Activated naive CD4-positive, alpha-beta T cell treated with anti-CD3 and anti-CD28 coated beads, Interleukin-2, amount 50 U/mL, for 24 hours (primary cell): ENCODE results near the gene PSORS1C2.
A peak's percentile ranks its signal among the peaks of the same experiment; 100 is the strongest.
"Not testable (repeated sequence)": the region's sequence is repeated elsewhere in the genome, so short reads cannot be mapped to it uniquely, and the experiment has no call there.

Experiments
- H3K27ac Mint-ChIP-seq: one replicate; pipeline ENCODE4 v1.8.0; 2021; ENCODE audit warnings: mild to moderate bottlenecking, mixed read lengths
- H3K27me3 Mint-ChIP-seq: one replicate; pipeline ENCODE4 v1.8.0; 2021; ENCODE audit warnings: mixed read lengths
- H3K36me3 Mint-ChIP-seq: one replicate; pipeline ENCODE4 v1.8.0; 2021; ENCODE audit warnings: mixed read lengths
- H3K4me1 Mint-ChIP-seq: one replicate; pipeline ENCODE4 v1.8.0; 2021; ENCODE audit warnings: mixed read lengths
- H3K4me3 Mint-ChIP-seq: one replicate; pipeline ENCODE4 v1.8.0; 2021; ENCODE audit warnings: mild to moderate bottlenecking, mixed read lengths
- H3K9me3 Mint-ChIP-seq: one replicate; pipeline ENCODE4 v1.8.0; 2021; ENCODE audit warnings: mixed read lengths

The PSORS1C2 gene

GRCh38 chr6:31138982-31139381, at the start of gene PSORS1C2:
PSORS1C2 (minus strand) TSS chr6:31139066; CDS start chr6:31139026, 40 bp downstream.
- H3K4me3 Mint-ChIP-seq, result no peak within 1 kb of the TSS
- no peaks in the 10 kb centered on the region for H3K27me3 Mint-ChIP-seq
- H3K36me3 Mint-ChIP-seq, result peaks cover 3% of the 10 kb centered on the region
- no peaks in the 10 kb centered on the region for H3K9me3 Mint-ChIP-seq
- peaks cover 9% of the 10 kb centered on the region for H3K4me1 Mint-ChIP-seq
- no peak within 1 kb of the TSS for H3K27ac Mint-ChIP-seq

- H3K4me3 Mint-ChIP-seq, result no peak overlapping the region
- no peaks in the 10 kb centered on the region for H3K27me3 Mint-ChIP-seq
- no peak overlapping the region for H3K27ac Mint-ChIP-seq
- no peaks in the 10 kb centered on the region for H3K36me3 Mint-ChIP-seq
- no peaks in the 10 kb centered on the region for H3K4me1 Mint-ChIP-seq
- H3K9me3 Mint-ChIP-seq, result no peaks in the 10 kb centered on the region
These were observed 48.9 kb upstream of the PSORS1C2 start for GRCh38 chr6:31187780-31188194.

- H3K9me3 Mint-ChIP-seq, result no peaks in the 10 kb centered on the region
- no peak overlapping the region for H3K4me3 Mint-ChIP-seq
- no peaks in the 10 kb centered on the region for H3K4me1 Mint-ChIP-seq
- no peak overlapping the region for H3K27ac Mint-ChIP-seq
- no peaks in the 10 kb centered on the region for H3K27me3 Mint-ChIP-seq
- H3K36me3 Mint-ChIP-seq, result no peaks in the 10 kb centered on the region
These were observed 47.3 kb upstream of the PSORS1C2 start for GRCh38 chr6:31186052-31186734.

GRCh38 chr6:31185695-31186051, 46.8 kb upstream of the PSORS1C2 start:
- H3K4me3 Mint-ChIP-seq, H3K4me1 Mint-ChIP-seq: not testable (repeated sequence)

GRCh38 chr6:31183859-31184258, 45.0 kb upstream of the PSORS1C2 start:
- H3K36me3 Mint-ChIP-seq, H3K27me3 Mint-ChIP-seq, H3K9me3 Mint-ChIP-seq, H3K27ac Mint-ChIP-seq, H3K4me3 Mint-ChIP-seq: not testable (repeated sequence)
- H3K4me1 Mint-ChIP-seq, result peaks cover 10% of the 10 kb centered on the region

More at GRCh38 chr6:31185695-31186051, 46.8 kb upstream of the PSORS1C2 start:
- H3K9me3 Mint-ChIP-seq, H3K27ac Mint-ChIP-seq, H3K36me3 Mint-ChIP-seq, H3K27me3 Mint-ChIP-seq: not testable (repeated sequence)

GRCh38 chr6:31183287-31183686, 44.4 kb upstream of the PSORS1C2 start:
- H3K27ac Mint-ChIP-seq, H3K36me3 Mint-ChIP-seq, H3K9me3 Mint-ChIP-seq, H3K27me3 Mint-ChIP-seq, H3K4me3 Mint-ChIP-seq: not testable (repeated sequence)
- H3K4me1 Mint-ChIP-seq, result peaks cover 14% of the 10 kb centered on the region

- Mint-ChIP-seq H3K27me3 (no peaks in the 10 kb centered on the region), H3K27ac (peak overlapping the region; percentile 70), H3K36me3 (no peaks in the 10 kb centered on the region), H3K9me3 (no peaks in the 10 kb centered on the region), H3K4me1 (peaks cover 19% of the 10 kb centered on the region), H3K4me3 (peak overlapping the region; percentile 90)
These were observed 41.6 kb upstream of the PSORS1C2 start for GRCh38 chr6:31180500-31180899.

GRCh38 chr6:31179896-31180295, 41.0 kb upstream of the PSORS1C2 start:
- peak overlapping the region; percentile 90 for H3K4me3 Mint-ChIP-seq
- peaks cover 19% of the 10 kb centered on the region for H3K4me1 Mint-ChIP-seq
- no peaks in the 10 kb centered on the region for H3K9me3 Mint-ChIP-seq
- H3K36me3 Mint-ChIP-seq, result no peaks in the 10 kb centered on the region
- no peaks in the 10 kb centered on the region for H3K27me3 Mint-ChIP-seq
- no peak overlapping the region for H3K27ac Mint-ChIP-seq

DNA sequence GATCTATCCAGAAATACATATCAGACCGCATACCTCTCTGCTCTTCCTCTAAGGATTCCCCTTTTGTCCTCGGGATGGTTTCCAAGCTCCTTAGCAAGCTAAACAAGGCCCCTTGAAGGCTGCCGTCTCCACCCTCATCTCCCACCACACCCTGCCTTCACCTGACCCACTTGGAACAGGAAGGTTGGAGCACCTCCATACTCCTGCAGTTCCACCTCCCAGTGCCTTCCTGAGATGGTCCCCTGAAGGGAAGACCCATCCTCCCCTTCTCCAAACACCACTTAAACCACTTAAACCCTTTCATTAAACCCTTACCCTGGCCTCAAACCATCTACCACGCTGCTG, 40.1 kb upstream of the PSORS1C2 start:
- Mint-ChIP-seq H3K36me3 (no peaks in the 10 kb centered on the region), H3K9me3 (no peaks in the 10 kb centered on the region), H3K27ac (no peak overlapping the region), H3K4me3 (no peak overlapping the region), H3K4me1 (peaks cover 19% of the 10 kb centered on the region), H3K27me3 (no peaks in the 10 kb centered on the region)

DNA sequence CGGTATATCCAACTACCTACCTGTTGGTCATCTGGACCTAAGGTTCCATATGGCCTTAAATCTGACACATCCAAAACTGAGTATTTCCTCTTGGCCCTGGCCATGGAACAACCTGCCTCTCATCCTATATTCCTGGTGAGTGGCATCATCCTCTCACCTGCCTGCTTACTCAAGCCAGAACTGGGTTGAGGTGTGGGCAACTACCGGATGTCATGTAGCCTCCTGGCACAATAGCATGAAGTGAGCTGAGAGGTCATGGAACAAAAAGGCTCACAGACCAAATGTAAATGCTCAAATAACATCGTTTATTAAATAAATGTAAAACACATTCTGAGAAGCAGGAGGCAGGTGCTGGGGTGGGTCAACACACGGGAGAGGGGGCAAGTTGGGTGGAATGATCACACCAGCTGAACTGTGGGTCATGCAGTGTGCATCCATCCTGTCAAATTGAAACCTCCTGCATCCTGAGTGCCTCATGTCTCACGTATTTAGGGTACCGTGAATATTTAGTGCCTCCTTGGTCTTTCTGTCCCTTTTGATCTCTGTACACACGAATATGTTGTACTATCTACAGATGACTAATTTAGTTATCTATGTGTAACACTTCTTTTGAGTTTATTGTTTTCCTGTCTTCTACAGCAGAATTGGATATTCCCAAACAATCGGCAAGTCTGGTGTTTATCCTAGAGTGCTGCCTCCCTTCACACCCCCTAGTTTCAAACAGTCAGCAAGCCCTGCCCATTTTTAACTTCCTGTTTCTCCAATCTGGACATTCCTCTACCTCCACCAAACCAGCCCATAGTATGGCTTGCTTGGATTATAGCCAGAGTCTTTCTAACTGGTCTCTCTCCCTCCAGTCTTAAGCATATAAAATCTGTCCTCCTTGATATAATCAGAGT, 39.5 kb upstream of the PSORS1C2 start:
- H3K4me1 Mint-ChIP-seq, result peaks cover 19% of the 10 kb centered on the region
- no peak overlapping the region for H3K27ac Mint-ChIP-seq
- H3K27me3 Mint-ChIP-seq, result no peaks in the 10 kb centered on the region
- H3K9me3 Mint-ChIP-seq, result no peaks in the 10 kb centered on the region
- no peaks in the 10 kb centered on the region for H3K36me3 Mint-ChIP-seq
- no peak overlapping the region for H3K4me3 Mint-ChIP-seq

DNA sequence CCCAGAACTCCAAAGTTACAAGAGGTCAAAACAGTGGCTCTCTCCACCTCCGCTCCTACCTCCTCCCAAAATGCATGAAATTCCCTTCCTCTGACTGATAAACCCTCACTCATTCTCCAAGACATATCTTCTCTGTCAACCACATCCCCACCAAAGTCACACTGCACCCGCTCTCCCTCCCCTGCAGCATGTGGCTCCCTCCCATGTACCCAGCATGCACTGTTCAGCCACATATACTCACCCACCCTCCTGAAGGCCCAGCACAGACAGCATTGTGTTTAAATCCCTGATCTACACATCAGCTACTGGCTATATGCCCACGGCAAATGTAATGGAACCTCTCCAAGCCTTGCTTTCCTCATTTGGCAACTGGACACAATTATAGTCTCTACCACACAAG, 37.1 kb upstream of the PSORS1C2 start:
- Mint-ChIP-seq H3K27ac (no peak overlapping the region), H3K4me1 (peaks cover 19% of the 10 kb centered on the region), H3K9me3 (no peaks in the 10 kb centered on the region), H3K27me3 (no peaks in the 10 kb centered on the region), H3K4me3 (no peak overlapping the region), H3K36me3 (no peaks in the 10 kb centered on the region)

DNA sequence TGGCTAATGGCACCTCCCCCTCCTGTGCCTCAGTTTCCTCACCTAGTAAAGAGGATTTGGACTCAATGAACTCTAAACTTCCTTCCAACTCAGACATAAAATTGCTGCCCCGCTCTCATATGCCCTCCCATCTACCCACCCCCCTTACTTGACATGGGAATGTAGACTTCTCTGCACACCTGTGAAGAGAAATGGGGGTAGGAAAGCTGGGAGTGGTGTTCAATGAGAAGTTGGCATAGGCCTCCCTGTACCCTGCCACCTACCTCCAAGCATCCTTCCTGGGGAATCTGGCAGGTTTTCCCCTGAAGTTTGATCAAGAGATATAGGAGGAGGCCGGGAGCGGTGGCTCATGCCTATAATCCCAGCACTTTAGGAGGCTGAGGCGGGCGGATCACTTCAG, 35.5 kb upstream of the PSORS1C2 start:
- Mint-ChIP-seq H3K27me3 (no peaks in the 10 kb centered on the region), H3K4me3 (no peak overlapping the region), H3K27ac (no peak overlapping the region), H3K4me1 (peaks cover 14% of the 10 kb centered on the region), H3K36me3 (no peaks in the 10 kb centered on the region), H3K9me3 (no peaks in the 10 kb centered on the region)

DNA sequence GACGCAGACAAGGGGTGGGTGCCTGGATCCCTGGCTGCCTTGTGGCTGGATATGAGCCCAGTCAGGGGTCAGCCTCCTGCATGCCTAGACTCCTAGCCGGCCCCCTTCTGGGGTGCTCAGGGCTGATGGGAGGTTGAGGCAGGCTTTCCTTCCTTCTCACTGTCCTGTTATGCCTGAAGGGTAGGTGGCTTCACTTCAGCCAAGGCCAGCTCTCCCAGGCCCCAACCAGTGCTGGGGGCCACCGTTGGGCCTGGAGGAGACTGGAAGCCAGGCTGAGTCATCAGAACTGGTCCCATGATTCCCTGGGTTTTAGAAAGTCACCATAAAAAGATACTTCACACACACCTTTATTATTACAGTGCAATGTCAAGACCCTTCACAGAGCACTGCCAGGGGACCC, 34.5 kb upstream of the PSORS1C2 start:
- no peak overlapping the region for H3K27ac Mint-ChIP-seq

DNA sequence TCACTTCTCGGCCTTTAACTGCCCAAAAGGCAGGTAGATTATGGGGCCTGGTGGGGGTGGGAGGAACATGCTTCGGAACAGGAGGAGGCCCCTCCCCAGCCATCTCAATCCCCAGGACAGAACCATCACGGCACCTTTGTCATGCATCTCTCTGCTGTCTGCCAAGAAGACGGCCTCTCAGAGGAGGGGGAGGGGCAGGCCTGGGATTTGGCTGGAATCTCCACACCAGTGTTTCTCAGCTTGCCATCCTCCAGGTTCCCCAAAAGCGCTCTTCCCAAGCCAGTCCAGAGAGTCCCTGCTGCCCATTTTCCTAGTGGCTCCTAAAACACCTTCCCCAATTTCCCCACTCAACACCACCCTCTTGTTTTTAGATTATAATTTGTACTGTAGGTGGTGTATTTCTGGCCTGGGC, 34.1 kb upstream of the PSORS1C2 start:
- no peaks in the 10 kb centered on the region for H3K36me3 Mint-ChIP-seq
- no peak overlapping the region for H3K4me3 Mint-ChIP-seq
- no peaks in the 10 kb centered on the region for H3K27me3 Mint-ChIP-seq
- no peaks in the 10 kb centered on the region for H3K9me3 Mint-ChIP-seq
- no peak overlapping the region for H3K27ac Mint-ChIP-seq
- H3K4me1 Mint-ChIP-seq, result peaks cover 5% of the 10 kb centered on the region

More for the DNA sequence above, 34.5 kb upstream of the PSORS1C2 start:
- Mint-ChIP-seq H3K36me3 (no peaks in the 10 kb centered on the region), H3K9me3 (no peaks in the 10 kb centered on the region), H3K27me3 (no peaks in the 10 kb centered on the region), H3K4me3 (no peak overlapping the region), H3K4me1 (peaks cover 5% of the 10 kb centered on the region)

GRCh38 chr6:31171931-31172905, 33.4 kb upstream of the PSORS1C2 start:
- no peaks in the 10 kb centered on the region for H3K36me3 Mint-ChIP-seq
- peaks cover 5% of the 10 kb centered on the region for H3K4me1 Mint-ChIP-seq
- H3K27ac Mint-ChIP-seq, result no peak overlapping the region
- no peak overlapping the region for H3K4me3 Mint-ChIP-seq
- H3K27me3 Mint-ChIP-seq, result no peaks in the 10 kb centered on the region
- no peaks in the 10 kb centered on the region for H3K9me3 Mint-ChIP-seq
